Memory B cell (primary cell): Measurements from ENCODE around the gene CCDC182.

ENCODE experiments used
- ATAC-seq: fragments of 150-1000 bp; cut with Tn5 transposase; 2 replicates; pipeline ENCODE4 v1.10.0; 2021; ENCODE audit warnings: low read depth, mild to moderate bottlenecking, moderate library complexity
- DNase-seq, 2 donors: peaks; one replicate each; pipeline ENCODE4 v3.0.0; 2022; ENCODE audit warnings: low spot score in 2 of 2
- H3K27ac Mint-ChIP-seq: one replicate; pipeline ENCODE4 v1.8.0; 2022; ENCODE audit warnings: mild to moderate bottlenecking, moderate library complexity, mixed read lengths
- H3K27me3 Mint-ChIP-seq: one replicate; pipeline ENCODE4 v1.8.0; 2022; ENCODE audit warnings: mixed read lengths
- H3K36me3 Mint-ChIP-seq: one replicate; pipeline ENCODE4 v1.8.0; 2022; ENCODE audit warnings: mild to moderate bottlenecking, mixed read lengths
- H3K4me1 Mint-ChIP-seq: one replicate; pipeline ENCODE4 v1.8.0; 2022; ENCODE audit warnings: mixed read lengths
- H3K4me3 Mint-ChIP-seq: one replicate; pipeline ENCODE4 v1.8.0; 2022; ENCODE audit warnings: mild to moderate bottlenecking, moderate library complexity, mixed read lengths
- H3K9me3 Mint-ChIP-seq: one replicate; pipeline ENCODE4 v1.8.0; 2022; ENCODE audit warnings: mixed read lengths

CCDC182 gene

GRCh38 chr17:57708410-57708809 lies 36.7 kb downstream of the CCDC182 start:
- ATAC-seq (no peak), DNase-seq (no peak)
- no peak overlapping the region for H3K27ac Mint-ChIP-seq
- peaks cover 8% of the 10 kb centered on the region for H3K36me3 Mint-ChIP-seq
- H3K4me1 Mint-ChIP-seq = no peaks in the 10 kb centered on the region
- peaks cover 2% of the 10 kb centered on the region for H3K27me3 Mint-ChIP-seq
- H3K4me3 Mint-ChIP-seq = no peak overlapping the region
- peaks cover 2% of the 10 kb centered on the region for H3K9me3 Mint-ChIP-seq

- H3K4me3 Mint-ChIP-seq = no peak overlapping the region
These were observed 37.2 kb downstream of the CCDC182 start for GRCh38 chr17:57707892-57708291.

GRCh38 chr17:57706761-57707160 lies 38.3 kb downstream of the CCDC182 start:
- Mint-ChIP-seq H3K27ac (no peak overlapping the region), H3K4me1 (no peaks in the 10 kb centered on the region), H3K36me3 (peaks cover 8% of the 10 kb centered on the region), H3K9me3 (peaks cover 2% of the 10 kb centered on the region), H3K4me3 (no peak overlapping the region), H3K27me3 (no peaks in the 10 kb centered on the region)
- no peak for DNase-seq
- ATAC-seq = no peak

More at GRCh38 chr17:57707892-57708291, 37.2 kb downstream of the CCDC182 start:
- no peaks in the 10 kb centered on the region for H3K4me1 Mint-ChIP-seq
- no peak for ATAC-seq
- H3K27ac Mint-ChIP-seq = no peak overlapping the region
- no peak for DNase-seq
- H3K27me3 Mint-ChIP-seq = no peaks in the 10 kb centered on the region
- peaks cover 2% of the 10 kb centered on the region for H3K9me3 Mint-ChIP-seq
- peaks cover 8% of the 10 kb centered on the region for H3K36me3 Mint-ChIP-seq

GRCh38 chr17:57705921-57706695 lies 39.0 kb downstream of the CCDC182 start:
- DNase-seq = no peak
- Mint-ChIP-seq H3K27me3 (no peaks in the 10 kb centered on the region), H3K27ac (no peak overlapping the region), H3K4me1 (no peaks in the 10 kb centered on the region), H3K4me3 (no peak overlapping the region), H3K36me3 (peaks cover 5% of the 10 kb centered on the region), H3K9me3 (peaks cover 2% of the 10 kb centered on the region)
- no peak for ATAC-seq

GRCh38 chr17:57704448-57704847 lies 40.7 kb downstream of the CCDC182 start:
- Mint-ChIP-seq H3K27me3 (no peaks in the 10 kb centered on the region), H3K27ac (no peak overlapping the region), H3K4me1 (no peaks in the 10 kb centered on the region), H3K4me3 (no peak overlapping the region), H3K36me3 (no peaks in the 10 kb centered on the region), H3K9me3 (no peaks in the 10 kb centered on the region)
- ATAC-seq = no peak
- no peak for DNase-seq

GRCh38 chr17:57703273-57703672 lies 41.8 kb downstream of the CCDC182 start:
- DNase-seq = no peak
- ATAC-seq = no peak
- Mint-ChIP-seq H3K9me3 (no peaks in the 10 kb centered on the region), H3K27ac (no peak overlapping the region), H3K4me3 (no peak overlapping the region), H3K36me3 (no peaks in the 10 kb centered on the region), H3K4me1 (no peaks in the 10 kb centered on the region), H3K27me3 (no peaks in the 10 kb centered on the region)

- ATAC-seq (no peak), DNase-seq (no peak)
- no peak overlapping the region for H3K4me3 Mint-ChIP-seq
- H3K36me3 Mint-ChIP-seq = no peaks in the 10 kb centered on the region
- no peak overlapping the region for H3K27ac Mint-ChIP-seq
- H3K9me3 Mint-ChIP-seq = no peaks in the 10 kb centered on the region
- H3K27me3 Mint-ChIP-seq = no peaks in the 10 kb centered on the region
- H3K4me1 Mint-ChIP-seq = no peaks in the 10 kb centered on the region
These were observed 44.0 kb downstream of the CCDC182 start for GRCh38 chr17:57701124-57701523.

- Mint-ChIP-seq H3K4me1 (no peaks in the 10 kb centered on the region), H3K36me3 (peaks cover 3% of the 10 kb centered on the region), H3K4me3 (no peak overlapping the region), H3K9me3 (peaks cover 2% of the 10 kb centered on the region), H3K27me3 (no peaks in the 10 kb centered on the region), H3K27ac (no peak overlapping the region)
- ATAC-seq (no peak), DNase-seq (no peak)
These were observed 45.3 kb downstream of the CCDC182 start for GRCh38 chr17:57699751-57700219.

GRCh38 chr17:57697891-57698711 lies 47.0 kb downstream of the CCDC182 start:
- peaks cover 5% of the 10 kb centered on the region for H3K9me3 Mint-ChIP-seq
- ATAC-seq = no peak
- DNase-seq = no peak
- no peak overlapping the region for H3K27ac Mint-ChIP-seq
- H3K4me1 Mint-ChIP-seq = no peaks in the 10 kb centered on the region
- H3K4me3 Mint-ChIP-seq = no peak overlapping the region
- no peaks in the 10 kb centered on the region for H3K27me3 Mint-ChIP-seq
- peaks cover 6% of the 10 kb centered on the region for H3K36me3 Mint-ChIP-seq

- Mint-ChIP-seq H3K9me3 (peaks cover 9% of the 10 kb centered on the region), H3K27ac (no peak overlapping the region), H3K27me3 (no peaks in the 10 kb centered on the region), H3K4me1 (peaks cover 4% of the 10 kb centered on the region), H3K4me3 (no peak overlapping the region), H3K36me3 (peaks cover 11% of the 10 kb centered on the region)
- ATAC-seq (no peak), DNase-seq (no peak)
These were observed 47.9 kb downstream of the CCDC182 start for GRCh38 chr17:57697197-57697596.

GRCh38 chr17:57696050-57696449 lies 49.0 kb downstream of the CCDC182 start:
- no peak overlapping the region for H3K27ac Mint-ChIP-seq

More at GRCh38 chr17:57696050-57696449, 49.0 kb downstream of the CCDC182 start:
- DNase-seq (no peak), ATAC-seq (no peak)
- Mint-ChIP-seq H3K4me1 (peaks cover 4% of the 10 kb centered on the region), H3K4me3 (no peak overlapping the region), H3K9me3 (peaks cover 12% of the 10 kb centered on the region), H3K27me3 (no peaks in the 10 kb centered on the region), H3K36me3 (peaks cover 13% of the 10 kb centered on the region)
